CD4-positive, CD25-positive, alpha-beta regulatory T cell (primary cell): ENCODE measurements around the gene NME7. TPM values are rescaled to one million over a fixed set of nuclear protein-coding genes. Genes with fewer than 3 reads are reported as not detected.
A peak's percentile ranks its signal among the peaks of the same experiment; 100 is the strongest.

Experiments
- ATAC-seq, 2 donors: fragments of 150-1000 bp; cut with Tn5 transposase; one replicate each; pipeline ENCODE4 v1.10.0; 2021; ENCODE audit warnings: low read depth in 2 of 2, moderate number of reproducible peaks in 2 of 2, moderate library complexity in 1 of 2
- DNase-seq, 3 donors: peaks; one replicate each; pipeline versions ENCODE4 v3.0.0 to v3.0.0-alpha.2; 2012 to 2022; ENCODE audit warnings: mixed read lengths in 1 of 3
- H3K27ac ChIP-seq: one replicate; pipeline ENCODE4 v1.7.0; 2013; ENCODE audit warnings: mild to moderate bottlenecking, low read length; ENCODE audit not compliant: insufficient read depth, poor library complexity, severe bottlenecking
- H3K27me3 ChIP-seq: one replicate; pipeline ENCODE4 v1.7.0; 2013; ENCODE audit warnings: low read length; ENCODE audit not compliant: control insufficient read depth, insufficient read depth
- H3K36me3 ChIP-seq: one replicate; pipeline ENCODE4 v1.7.0; 2013; ENCODE audit warnings: mild to moderate bottlenecking, low read length, moderate library complexity; ENCODE audit not compliant: control insufficient read depth, insufficient read depth
- H3K4me1 ChIP-seq: 2 replicates; pipeline ENCODE4 v1.7.0; 2013; ENCODE audit warnings: mild to moderate bottlenecking, low read length; ENCODE audit not compliant: insufficient read depth, control insufficient read depth, poor library complexity, severe bottlenecking
- H3K4me3 ChIP-seq: one replicate; pipeline ENCODE4 v1.7.0; 2013; ENCODE audit warnings: low read depth, mild to moderate bottlenecking, low read length, moderate library complexity
- H3K9me3 ChIP-seq, 2 experiments: 1 replicate in 1 of 2; 2 replicates in 1 of 2; pipeline ENCODE4 v1.7.0; 2013; ENCODE audit warnings: low read length in 2 of 2, mild to moderate bottlenecking in 1 of 2, moderate library complexity in 1 of 2; ENCODE audit not compliant: control insufficient read depth in 2 of 2
- H3K27ac Mint-ChIP-seq, 3 donors: one replicate each; pipeline ENCODE4 v1.8.0; 2020 to 2022; ENCODE audit warnings: mild to moderate bottlenecking in 3 of 3, mixed read lengths in 3 of 3, moderate library complexity in 2 of 3
- H3K27me3 Mint-ChIP-seq: one replicate; pipeline ENCODE4 v1.8.0; 2022; ENCODE audit warnings: mild to moderate bottlenecking, mixed read lengths
- H3K36me3 Mint-ChIP-seq: one replicate; pipeline ENCODE4 v1.8.0; 2020; ENCODE audit warnings: mixed read lengths
- H3K4me1 Mint-ChIP-seq, 4 donors: one replicate each; pipeline ENCODE4 v1.8.0; 2020 to 2022; ENCODE audit warnings: mixed read lengths in 4 of 4, mild to moderate bottlenecking in 1 of 4
- H3K4me3 Mint-ChIP-seq, 4 donors: one replicate each; pipeline ENCODE4 v1.8.0; 2020 to 2022; ENCODE audit warnings: mild to moderate bottlenecking in 4 of 4, mixed read lengths in 4 of 4, moderate library complexity in 3 of 4
- H3K9me3 Mint-ChIP-seq, 7 donors: one replicate each; pipeline ENCODE4 v1.8.0; 2020 to 2022; ENCODE audit warnings: mixed read lengths in 7 of 7, mild to moderate bottlenecking in 3 of 7, moderate library complexity in 2 of 7
- polyA plus RNA-seq, 4 donors: library from polyadenylated mRNA; unstranded; fragments of 300-500 nt; fragmentation: Illumina TruSeq; gene quantifications; one replicate each; pipeline ENCODE4 v1.2.3, GENCODE V29; 2021
- total RNA-seq: library from RNA; stranded (reverse); gene quantifications from one replicate; pipeline ENCODE4 v1.2.3, GENCODE V29; 2022

Gene NME7
- total and polyA plus RNA-seq, 5 donors from 2014 or later: 8.3 to 40.2 (median 17.5) TPM

DNA sequence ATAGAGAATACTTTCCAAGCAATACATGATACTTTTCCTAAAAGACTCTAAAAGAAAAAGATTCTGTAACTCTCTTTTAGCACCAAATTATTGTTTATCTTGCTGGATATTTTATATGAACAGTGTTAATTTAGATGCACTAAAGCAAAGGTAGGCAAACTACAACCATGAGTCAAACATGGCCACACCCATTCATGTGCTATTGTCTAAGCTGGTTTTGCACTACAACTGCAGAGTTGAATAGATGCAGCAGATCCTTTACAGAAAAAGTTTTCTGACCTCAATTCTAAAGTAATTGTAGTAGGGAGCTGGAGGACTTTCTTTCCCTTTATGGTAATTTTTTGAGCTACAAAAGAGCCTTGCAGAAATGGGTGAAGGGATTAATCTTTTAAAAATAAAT, 19.8 kb upstream of the NME7 start:
- no peak for DNase-seq
- Histone ChIP-seq H3K4me3 (no peak overlapping the region), H3K27me3 (no peaks in the 10 kb centered on the region), H3K27ac (no peak overlapping the region), H3K36me3 (peaks cover 75% of the 10 kb centered on the region), H3K9me3 (no peaks in the 10 kb centered on the region), H3K4me1 (no peaks in the 10 kb centered on the region)
- no peak overlapping the region for H3K27ac Mint-ChIP-seq
- no peak for ATAC-seq
- H3K4me1 Mint-ChIP-seq: peaks cover 7 to 17% (median 11%) of the 10 kb centered on the region in 4 donors
- H3K27me3 Mint-ChIP-seq: no peaks in the 10 kb centered on the region
- H3K9me3 Mint-ChIP-seq: peaks cover 0 to 1% (median 0%) of the 10 kb centered on the region in 7 donors
- H3K4me3 Mint-ChIP-seq: no peak overlapping the region
- H3K36me3 Mint-ChIP-seq: peaks cover 46% of the 10 kb centered on the region

DNA sequence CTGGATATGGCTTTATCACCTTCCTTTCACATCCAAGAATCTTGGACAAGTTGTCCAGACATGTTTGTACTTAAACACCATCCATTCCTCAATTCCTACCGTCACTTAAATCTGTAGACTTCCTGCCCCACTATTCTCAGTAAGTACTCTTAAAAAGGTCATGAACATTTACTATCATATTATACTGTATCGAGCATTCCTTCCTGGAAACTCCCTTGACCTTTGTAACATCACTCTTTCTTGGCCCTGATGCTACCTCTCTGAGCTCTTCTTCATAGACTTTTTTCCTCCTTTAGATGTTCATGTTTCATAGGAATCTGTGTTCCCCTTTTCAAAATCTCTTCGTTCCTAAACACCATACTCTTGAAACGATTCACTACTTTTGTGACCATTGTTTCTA, 15.9 kb upstream of the NME7 start:
- Mint-ChIP-seq H3K4me1 (peaks cover 2 to 8% (median 5%) of the 10 kb centered on the region in 4 donors), H3K27ac (no peak overlapping the region), H3K36me3 (peaks cover 42% of the 10 kb centered on the region), H3K4me3 (no peak overlapping the region), H3K27me3 (no peaks in the 10 kb centered on the region), H3K9me3 (no peaks in the 10 kb centered on the region)
- no peaks in the 10 kb centered on the region for H3K27me3 ChIP-seq
- no peak overlapping the region for H3K4me3 ChIP-seq
- peaks cover 81% of the 10 kb centered on the region for H3K36me3 ChIP-seq
- H3K27ac ChIP-seq: no peak overlapping the region
- DNase-seq (no peak), ATAC-seq (no peak)
- H3K4me1 ChIP-seq: no peaks in the 10 kb centered on the region
- H3K9me3 ChIP-seq: no peaks in the 10 kb centered on the region

DNA sequence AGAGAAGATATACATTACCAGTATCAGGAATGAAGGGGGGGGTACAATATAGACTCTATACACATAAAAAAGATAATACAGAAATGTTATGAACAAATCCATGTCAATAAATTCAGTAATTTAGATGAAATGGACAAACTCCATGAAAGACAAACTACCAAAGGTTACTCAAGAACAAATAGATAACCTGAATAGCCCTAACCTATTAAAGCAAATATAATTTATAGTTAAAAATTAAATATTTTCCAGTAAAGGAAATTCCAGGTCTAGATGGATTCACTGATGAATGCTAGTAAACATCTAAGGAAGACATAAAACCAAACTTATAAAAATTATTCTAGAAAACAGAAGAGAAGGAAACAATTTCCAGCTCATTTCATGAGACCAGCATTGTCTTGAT, 13.6 kb upstream of the NME7 start:
- H3K4me1 Mint-ChIP-seq: peaks cover 4 to 23% (median 10%) of the 10 kb centered on the region in 4 donors
- Histone ChIP-seq H3K27ac (no peak overlapping the region), H3K9me3 (no peaks in the 10 kb centered on the region), H3K4me3 (no peak overlapping the region), H3K27me3 (no peaks in the 10 kb centered on the region), H3K36me3 (peaks cover 85% of the 10 kb centered on the region), H3K4me1 (no peaks in the 10 kb centered on the region)
- no peak overlapping the region for H3K4me3 Mint-ChIP-seq
- H3K27ac Mint-ChIP-seq: no peak overlapping the region
- H3K27me3 Mint-ChIP-seq: no peaks in the 10 kb centered on the region
- H3K36me3 Mint-ChIP-seq: peaks cover 45% of the 10 kb centered on the region
- DNase-seq (no peak), ATAC-seq (no peak)
- no peaks in the 10 kb centered on the region for H3K9me3 Mint-ChIP-seq

DNA sequence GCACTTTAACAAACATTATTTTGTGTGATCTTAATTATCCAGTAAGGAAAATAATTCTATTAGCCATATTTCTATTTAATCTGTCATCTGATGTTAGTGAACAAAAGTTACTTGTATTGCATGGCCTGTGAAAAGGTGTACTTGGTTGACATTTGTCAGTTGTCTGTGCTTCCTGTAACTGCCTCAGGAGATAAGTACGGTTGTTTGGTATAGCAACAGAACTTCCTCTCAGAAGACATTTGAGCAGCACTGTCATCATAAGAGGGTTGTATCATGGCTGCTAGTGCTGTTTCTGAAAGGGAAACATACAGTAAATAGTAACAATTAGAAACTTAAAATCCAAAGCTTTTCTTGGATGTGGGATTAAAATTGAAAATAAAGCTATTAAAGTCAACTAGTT, 3.8 kb upstream of the NME7 start:
- Mint-ChIP-seq H3K27ac (peak overlapping the region in 2 of 3 donors; percentile 15 to 91), H3K27me3 (no peaks in the 10 kb centered on the region), H3K9me3 (peaks cover 0 to 3% (median 0%) of the 10 kb centered on the region in 7 donors), H3K4me3 (peak overlapping the region; percentile 5 to 70 (median 46)), H3K36me3 (peaks cover 22% of the 10 kb centered on the region), H3K4me1 (peaks cover 20 to 36% (median 30%) of the 10 kb centered on the region in 4 donors)
- Histone ChIP-seq H3K36me3 (peaks cover 25% of the 10 kb centered on the region), H3K4me3 (peak overlapping the region; percentile 39), H3K9me3 (no peaks in the 10 kb centered on the region), H3K27me3 (no peaks in the 10 kb centered on the region), H3K27ac (peak overlapping the region; percentile 58), H3K4me1 (peaks cover 38% of the 10 kb centered on the region)
- DNase-seq (peak in 2 of 3 donors; percentile 40 to 75), ATAC-seq (peak in 1 of 2 donors; percentile 13)

DNA sequence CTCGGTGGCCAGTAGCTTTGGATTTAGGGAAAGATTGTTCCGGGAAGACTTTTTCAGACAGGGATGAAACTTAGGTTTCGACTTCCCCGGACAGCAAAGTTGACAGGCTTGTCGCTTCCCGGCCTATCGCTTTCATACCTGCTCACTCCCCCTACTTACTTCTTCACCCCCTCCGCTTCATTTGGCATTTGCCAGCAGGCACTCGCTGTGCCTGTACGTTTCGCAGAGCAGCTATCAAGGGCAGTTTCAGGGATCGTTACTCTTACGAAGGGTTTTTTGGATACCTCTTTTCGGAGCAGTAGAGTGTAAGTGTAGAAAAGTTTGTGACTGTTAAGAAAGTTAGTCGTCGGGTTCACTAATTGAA, 791 bp upstream of the NME7 start:
- Mint-ChIP-seq H3K9me3 (peaks cover 0 to 4% (median 0%) of the 10 kb centered on the region in 7 donors), H3K27me3 (no peaks in the 10 kb centered on the region), H3K36me3 (peaks cover 24% of the 10 kb centered on the region), H3K4me3 (no peak overlapping the region), H3K4me1 (peaks cover 27 to 41% (median 30%) of the 10 kb centered on the region in 4 donors), H3K27ac (no peak overlapping the region)
- Histone ChIP-seq H3K4me3 (peak overlapping the region; percentile 97), H3K36me3 (peaks cover 11% of the 10 kb centered on the region), H3K9me3 (no peaks in the 10 kb centered on the region), H3K27me3 (no peaks in the 10 kb centered on the region), H3K27ac (peak overlapping the region; percentile 96), H3K4me1 (peaks cover 43% of the 10 kb centered on the region)
- DNase-seq (peak; percentile 17 to 56 (median 33)), ATAC-seq (no peak)

DNA sequence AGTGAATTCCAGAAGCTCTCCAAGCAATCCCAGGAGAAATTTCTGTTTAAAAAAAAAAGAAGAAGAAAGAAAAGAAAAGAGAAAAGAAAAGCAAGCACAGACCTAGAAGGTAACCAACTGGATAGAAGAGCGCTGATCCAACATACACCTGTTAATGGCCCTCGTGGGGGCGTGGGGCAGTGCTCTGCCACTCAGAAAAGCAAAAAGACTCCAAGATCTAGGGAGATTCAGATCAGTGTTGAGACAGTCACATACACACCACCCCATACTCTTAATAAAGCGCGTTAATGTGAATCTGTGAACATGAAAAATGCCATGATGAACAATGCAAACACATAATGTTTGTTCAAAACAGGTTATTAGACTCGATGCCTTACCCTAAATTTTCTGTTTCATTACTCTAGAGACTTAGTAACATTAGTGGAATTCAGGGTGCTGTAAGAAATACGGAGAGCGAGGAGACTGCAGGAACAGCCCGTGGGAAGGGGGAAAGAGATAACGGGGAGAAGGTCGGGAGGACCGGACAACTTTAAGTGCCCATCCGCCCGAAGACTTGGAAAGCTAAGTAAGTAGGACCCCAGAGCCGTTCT, 406 bp downstream of the NME7 start:
- no peaks in the 10 kb centered on the region for H3K27me3 Mint-ChIP-seq
- H3K36me3 ChIP-seq: peaks cover 9% of the 10 kb centered on the region
- H3K27ac Mint-ChIP-seq: no peak overlapping the region
- peaks cover 0 to 4% (median 0%) of the 10 kb centered on the region in 7 donors for H3K9me3 Mint-ChIP-seq
- no peaks in the 10 kb centered on the region for H3K27me3 ChIP-seq
- peaks cover 52% of the 10 kb centered on the region for H3K4me1 ChIP-seq
- H3K4me3 Mint-ChIP-seq: no peak overlapping the region
- H3K4me3 ChIP-seq: peak overlapping the region; percentile 97
- H3K9me3 ChIP-seq: no peaks in the 10 kb centered on the region
- H3K27ac ChIP-seq: peak overlapping the region; percentile 96
- DNase-seq (no peak), ATAC-seq (no peak)
- peaks cover 19% of the 10 kb centered on the region for H3K36me3 Mint-ChIP-seq
- peaks cover 23 to 46% (median 32%) of the 10 kb centered on the region in 4 donors for H3K4me1 Mint-ChIP-seq

DNA sequence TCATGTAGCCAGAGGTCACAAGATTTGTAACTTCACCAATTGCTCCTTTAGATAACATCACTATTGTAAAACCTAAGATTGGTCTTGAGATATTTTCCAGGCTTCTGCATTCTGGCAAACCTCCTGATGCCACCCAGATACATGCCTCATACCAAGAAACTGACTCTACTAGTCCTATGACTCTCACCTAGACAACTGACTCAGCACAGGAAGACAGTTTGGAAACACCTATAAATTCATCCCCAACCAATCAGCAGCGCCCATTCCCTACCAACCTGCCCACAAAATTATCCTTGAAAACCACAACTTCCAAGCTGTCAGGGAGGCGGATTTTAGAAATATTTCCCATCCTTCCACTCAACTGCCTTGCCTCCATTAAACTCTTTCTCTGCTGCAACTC, 2.6 kb downstream of the NME7 start:
- Mint-ChIP-seq H3K27ac (peak overlapping the region in 2 of 3 donors; percentile 42 to 43), H3K4me3 (peak overlapping the region in 1 of 4 donors; percentile 57), H3K36me3 (peaks cover 10% of the 10 kb centered on the region), H3K9me3 (peaks cover 0 to 4% (median 0%) of the 10 kb centered on the region in 7 donors), H3K4me1 (peaks cover 5 to 32% (median 22%) of the 10 kb centered on the region in 4 donors), H3K27me3 (no peaks in the 10 kb centered on the region)
- peaks cover 34% of the 10 kb centered on the region for H3K4me1 ChIP-seq
- H3K36me3 ChIP-seq: peaks cover 3% of the 10 kb centered on the region
- no peaks in the 10 kb centered on the region for H3K27me3 ChIP-seq
- ATAC-seq (no peak), DNase-seq (peak in 1 of 3 donors; percentile 15)
- H3K27ac ChIP-seq: no peak overlapping the region
- H3K4me3 ChIP-seq: no peak overlapping the region
- no peaks in the 10 kb centered on the region for H3K9me3 ChIP-seq
